KBM-7 (cell line): ENCODE data around the gene IFI30.

ENCODE experiments used
- DNase-seq: peaks from one replicate; pipeline ENCODE4 v3.0.0-alpha.2; 2015
- in situ Hi-C: fragments of 300-500 bp; cut with MboI; formaldehyde crosslinking; loops from 2 replicates; pipeline ENCODE4 v1.14.3; 2020; ENCODE audit warnings: low sequenced_read_pairs, low pct_unique_long_range_greater_than_20kb, mixed read lengths

Gene IFI30

DNA sequence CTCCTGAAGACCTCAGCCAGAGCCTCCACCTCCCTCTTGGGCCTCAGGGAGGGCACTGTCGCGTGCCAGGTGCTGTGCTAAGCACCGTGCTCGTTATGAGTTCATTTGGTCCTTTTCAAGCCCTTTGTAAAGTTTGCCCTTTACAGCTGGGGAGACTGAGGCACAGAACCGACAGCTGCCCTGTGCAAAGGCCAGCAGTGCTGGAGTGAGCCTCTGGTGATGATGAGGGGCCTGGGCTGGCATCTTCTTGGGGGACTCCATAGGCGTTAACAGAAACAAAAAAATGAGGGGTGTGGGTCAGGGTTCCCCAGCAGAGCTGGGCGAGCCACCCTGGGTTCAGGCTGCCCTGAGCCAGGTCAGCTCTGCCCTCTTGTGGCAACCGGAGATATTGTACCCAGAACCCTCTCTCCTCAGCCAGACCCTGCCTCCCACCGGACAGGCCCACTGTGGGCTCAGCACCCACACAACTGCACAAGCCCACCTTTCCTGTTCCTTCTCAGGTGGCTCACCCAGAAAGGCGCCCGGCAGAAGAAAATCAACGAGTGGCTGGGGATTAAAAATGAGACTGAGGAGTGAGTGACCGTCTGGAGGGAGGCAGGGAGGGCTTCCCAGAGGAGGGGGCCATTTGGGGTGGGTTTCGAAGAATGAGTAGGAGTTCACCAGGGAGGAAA is 5.5 kb upstream of the IFI30 start:
- peak; percentile 56 for DNase-seq
- in situ Hi-C loops, result no loop called here

DNA sequence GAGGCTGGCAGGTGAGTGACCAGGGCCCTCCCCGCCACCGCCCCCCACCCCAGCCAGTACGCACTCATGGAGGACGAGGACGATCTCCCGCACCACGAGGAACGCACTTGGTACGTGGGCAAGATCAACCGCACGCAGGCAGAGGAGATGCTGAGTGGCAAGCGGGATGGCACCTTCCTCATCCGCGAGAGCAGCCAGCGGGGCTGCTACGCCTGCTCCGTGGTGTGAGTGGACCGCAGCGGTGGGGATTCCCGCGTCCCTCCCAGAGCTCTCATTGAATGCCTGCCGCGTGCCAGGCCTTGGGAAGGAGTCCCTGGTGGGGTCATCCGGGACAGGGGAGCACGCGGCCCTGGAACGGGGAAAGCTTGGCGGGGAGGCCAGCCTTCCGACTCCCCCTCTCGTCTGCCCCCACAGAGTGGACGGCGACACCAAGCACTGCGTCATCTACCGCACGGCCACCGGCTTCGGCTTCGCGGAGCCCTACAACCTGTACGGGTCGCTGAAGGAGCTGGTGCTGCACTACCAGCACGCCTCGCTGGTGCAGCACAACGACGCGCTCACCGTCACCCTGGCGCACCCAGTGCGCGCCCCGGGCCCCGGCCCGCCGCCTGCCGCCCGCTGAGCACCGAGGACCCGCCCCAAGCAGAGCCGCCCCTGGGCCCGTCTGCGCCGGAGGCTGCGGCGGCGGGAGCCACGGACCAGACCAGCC is 4.8 kb upstream of the IFI30 start:
- in situ Hi-C loops, result no loop called here
- no peak for DNase-seq

DNA sequence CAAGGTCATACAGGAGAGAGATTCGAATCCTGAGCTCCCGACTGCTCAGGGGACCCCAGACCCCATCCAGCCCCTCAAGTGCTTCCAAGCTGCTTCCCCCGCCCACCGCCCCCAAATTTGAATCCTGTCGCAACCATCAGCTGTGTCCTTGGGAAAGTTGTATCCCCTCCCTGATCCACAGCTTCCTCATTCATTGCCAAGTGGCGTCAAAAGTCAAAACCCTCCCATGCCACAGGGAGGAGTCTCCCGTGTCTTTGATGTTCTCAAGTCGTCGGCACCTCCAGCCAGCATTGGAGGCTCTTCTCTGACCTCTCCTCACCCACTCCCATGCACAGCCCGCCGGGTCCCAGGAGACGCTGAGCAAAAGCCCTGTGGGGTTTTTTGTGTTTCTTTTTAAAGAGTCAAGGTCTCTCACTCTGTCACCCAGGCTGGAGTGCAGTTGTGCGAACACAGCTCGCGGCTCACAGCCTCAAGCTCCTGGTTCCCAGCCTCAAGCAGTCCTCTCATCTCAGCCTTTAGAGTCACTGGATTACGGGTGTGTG is 2.8 kb upstream of the IFI30 start:
- in situ Hi-C loops, result no loop called here
- DNase-seq, result peak; percentile 40

DNA sequence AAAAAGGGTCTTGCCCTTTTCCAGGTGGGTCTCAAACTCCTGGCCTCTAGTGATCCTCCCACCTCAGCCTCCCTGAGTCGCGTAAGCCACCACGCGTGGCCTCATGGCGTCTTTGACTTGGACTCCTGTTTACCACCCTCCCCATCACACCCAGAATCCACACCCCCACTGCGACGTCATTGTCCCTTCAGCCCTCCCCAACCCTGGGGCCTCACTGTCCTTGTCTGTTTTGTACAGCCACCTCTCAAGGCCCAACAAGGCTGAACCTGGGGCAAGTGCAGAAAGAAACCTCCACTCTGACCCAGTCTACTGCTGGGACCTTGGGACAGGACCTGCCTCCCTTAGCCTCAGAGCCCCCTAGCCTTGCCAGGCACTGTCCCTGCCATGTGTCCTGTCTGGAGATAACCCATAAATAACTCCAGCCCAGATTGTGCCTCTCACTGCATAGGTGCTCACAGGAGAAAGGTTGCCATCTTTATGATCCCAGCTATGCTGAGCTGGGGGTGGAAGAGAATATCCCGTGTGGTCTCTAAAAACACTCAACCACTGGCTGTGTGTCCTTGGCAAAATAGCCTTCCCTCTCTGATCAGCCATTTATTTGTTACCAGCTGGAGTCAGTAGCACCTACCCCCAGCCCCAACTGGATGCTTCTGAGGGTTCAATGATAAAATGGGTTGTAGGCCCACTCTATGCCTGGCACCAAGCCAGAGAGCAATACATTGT is 1.8 kb upstream of the IFI30 start:
- in situ Hi-C loops, result no loop called here
- no peak for DNase-seq

DNA sequence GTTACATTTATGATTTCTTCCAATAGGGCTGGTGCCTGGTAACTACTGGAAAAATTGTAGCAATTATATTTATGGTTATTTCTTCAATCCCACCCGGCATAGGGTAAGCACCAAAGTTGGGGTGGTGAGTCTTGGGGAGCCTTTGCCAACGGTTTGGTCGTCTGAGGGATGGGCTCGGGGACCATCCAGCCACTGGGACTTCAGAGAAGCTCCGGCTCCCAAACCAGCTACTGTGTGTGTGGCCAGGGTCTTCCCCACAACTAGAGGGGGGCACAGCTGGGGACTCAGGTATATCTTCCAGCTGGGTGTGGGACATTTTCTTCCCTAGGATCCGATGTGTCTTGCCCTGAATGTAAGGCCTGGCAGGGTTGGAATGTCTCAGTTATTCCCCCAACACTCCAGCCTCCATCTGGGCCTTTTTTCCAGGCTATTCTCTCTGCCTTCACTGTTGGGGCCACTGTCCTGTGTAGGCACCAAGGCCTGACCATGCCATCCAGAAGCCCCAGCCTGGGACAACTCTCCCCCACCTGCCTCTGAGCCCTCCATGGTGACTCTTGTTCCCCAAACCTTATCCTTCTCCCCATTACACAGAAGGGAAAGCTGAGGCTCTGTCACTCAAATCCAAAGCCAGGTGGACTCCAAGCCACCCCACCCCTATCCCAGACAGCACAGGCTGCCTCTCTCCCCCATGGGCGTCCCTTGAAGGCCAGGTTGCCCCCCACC is 1.1 kb upstream of the IFI30 start:
- in situ Hi-C loops, result no loop called here
- no peak for DNase-seq

DNA sequence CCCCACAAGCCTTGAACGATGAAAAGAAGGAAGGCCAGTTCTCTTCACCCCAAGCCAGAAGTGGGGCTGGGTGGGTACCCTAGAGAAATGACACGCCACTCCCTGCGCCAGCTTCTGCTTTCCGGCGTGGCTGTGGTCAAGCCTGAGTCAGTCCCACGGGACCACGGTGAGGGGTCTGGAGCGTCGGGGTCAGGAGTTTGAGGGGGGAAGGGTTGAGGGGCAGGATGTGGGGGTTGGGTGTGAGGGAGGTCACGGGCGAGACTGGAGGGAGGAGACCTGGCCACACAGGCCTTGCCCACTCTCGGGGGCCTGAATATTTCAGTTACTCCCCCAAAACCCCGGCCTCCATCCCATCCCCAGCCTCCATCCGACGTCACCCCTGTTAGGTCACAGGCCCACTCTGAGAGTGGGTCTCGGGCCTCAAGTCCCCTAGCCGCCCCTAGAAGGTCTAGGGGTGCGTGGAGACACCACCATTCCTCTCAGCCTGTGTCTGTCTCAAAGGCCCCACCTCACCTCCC is 500 bp upstream of the IFI30 start:
- no peak for DNase-seq
- in situ Hi-C loops, result no loop called here

DNA sequence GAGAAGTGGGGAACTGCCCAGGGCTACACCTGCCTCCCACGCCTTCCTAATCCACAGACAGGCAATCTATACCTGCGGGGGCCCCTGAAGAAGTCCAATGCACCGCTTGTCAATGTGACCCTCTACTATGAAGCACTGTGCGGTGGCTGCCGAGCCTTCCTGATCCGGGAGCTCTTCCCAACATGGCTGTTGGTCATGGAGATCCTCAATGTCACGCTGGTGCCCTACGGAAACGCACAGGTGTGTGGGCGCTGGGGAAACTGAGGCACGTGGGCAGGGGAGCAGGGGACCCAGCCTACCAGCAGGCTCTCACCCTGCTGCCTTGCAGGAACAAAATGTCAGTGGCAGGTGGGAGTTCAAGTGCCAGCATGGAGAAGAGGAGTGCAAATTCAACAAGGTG is 1.4 kb downstream of the IFI30 start:
- in situ Hi-C loops, result no loop called here
- DNase-seq, result no peak

DNA sequence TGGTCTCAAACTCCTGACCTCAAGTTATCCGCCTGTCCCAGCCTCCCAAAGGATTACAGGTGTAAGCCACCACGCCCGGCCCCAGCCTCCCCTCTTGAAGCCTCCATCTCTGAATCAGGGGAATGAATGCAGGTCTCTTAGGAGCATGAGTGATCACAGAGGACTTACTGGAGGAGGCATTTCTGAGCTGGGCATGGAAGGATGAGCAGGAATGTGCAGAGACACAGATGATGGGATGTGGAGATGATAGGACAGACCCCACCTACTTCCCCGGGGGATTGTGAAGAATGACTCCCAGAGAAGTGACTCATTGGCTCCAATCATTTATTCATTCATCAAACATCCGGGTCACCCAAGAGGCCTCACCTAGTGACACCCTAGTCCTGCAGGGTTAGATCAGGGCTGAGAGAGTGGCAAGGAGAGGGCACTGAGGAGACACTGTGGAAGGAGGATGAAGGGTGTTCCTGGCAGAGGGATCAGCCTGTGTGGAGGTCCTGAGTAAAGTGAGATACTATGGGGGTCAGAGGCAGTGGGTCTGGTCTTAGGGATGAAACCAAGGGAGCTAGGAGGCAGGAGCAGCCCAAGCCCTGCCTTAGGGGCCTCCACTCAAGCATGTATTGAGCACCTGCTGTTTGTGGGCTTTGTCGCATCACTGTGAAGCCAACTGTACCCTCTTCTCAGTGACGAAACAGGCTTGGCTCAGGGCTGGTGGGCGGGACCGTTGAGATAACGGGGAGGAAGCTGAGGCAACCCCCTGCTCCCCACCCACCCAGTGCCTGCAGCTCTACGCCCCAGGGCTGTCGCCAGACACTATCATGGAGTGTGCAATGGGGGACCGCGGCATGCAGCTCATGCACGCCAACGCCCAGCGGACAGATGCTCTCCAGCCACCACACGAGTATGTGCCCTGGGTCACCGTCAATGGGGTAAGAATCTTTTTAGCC is 3.0 kb downstream of the IFI30 start:
- no peak for DNase-seq
- in situ Hi-C loops, result no loop called here

DNA sequence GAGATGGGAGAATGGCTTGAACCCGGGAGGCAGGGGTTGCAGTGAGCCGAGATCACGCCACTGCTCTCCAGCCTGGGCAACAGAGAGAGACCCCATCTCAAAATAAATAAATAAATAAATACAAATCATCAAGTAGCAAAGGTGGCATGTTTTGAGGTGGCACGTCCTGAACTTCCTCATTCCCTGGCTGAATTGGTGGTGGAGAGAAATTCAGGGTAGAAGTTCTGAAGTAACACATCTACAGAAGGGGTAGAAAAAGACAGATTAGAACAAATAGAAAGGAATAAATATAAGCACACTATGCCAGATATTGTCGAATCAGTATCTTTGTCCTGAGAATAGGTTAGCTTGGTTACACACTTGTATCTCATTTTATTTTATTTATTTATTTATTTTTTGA is 6.3 kb downstream of the IFI30 start:
- in situ Hi-C loops, result no loop called here
- DNase-seq, result peak; percentile 28

DNA sequence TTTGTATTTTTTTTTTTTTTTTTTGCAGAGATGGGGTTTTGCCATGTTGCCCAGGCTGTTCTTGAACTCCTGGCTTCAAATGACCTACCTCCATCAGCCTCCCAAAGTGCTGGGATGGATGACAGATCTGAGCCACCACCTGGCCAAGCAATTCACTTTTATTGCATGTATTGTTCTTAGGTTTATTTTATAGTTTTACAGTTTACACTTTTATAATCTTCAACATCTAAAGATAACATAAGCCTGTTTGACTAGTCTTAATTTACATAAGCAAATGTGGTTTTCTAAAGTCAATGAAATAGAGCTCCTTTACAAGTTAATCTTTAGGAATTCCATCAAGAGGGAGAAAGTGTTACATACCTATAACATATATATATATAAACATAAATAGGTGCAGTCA is 9.9 kb downstream of the IFI30 start:
- in situ Hi-C loops, result no loop called here
- DNase-seq, result no peak

DNA sequence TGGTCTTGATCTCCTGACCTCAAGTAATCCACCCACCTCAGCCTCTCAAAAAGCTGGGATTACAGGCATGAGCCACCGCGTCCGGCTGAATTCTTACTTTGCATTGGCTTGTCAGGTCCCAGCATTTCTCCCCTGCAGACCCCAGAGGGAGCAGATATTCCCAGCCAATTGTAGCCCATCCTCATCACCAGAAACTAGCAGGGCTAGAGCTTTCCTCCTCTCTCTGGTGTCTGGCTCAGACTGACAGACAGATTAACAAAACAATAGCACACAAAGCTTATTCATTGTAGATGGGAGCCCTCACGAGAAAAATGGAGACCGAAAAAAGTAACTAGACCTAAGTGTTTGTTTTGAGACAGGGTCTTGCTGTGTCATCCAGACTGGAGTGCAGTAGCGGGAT is 11.9 kb downstream of the IFI30 start:
- in situ Hi-C loops, result no loop called here
- no peak for DNase-seq

DNA sequence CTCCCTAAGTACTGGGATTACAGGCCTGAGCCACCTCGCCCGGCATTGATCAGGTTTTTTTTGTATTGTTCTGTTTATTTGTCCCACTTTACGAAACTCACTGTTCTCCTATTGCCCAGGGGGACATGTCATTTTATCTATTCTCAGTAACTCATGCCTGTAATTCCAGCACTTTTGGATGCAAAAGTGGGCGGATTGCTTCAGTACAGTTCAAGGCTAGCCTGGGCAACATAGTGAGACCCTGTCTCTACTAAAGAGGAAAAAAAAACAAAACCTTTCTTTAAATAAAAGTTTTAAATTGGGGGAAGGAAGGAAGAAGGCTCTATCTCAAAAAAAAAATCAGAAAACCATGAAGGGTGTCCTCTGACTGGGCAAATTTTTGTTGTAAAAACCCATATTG is 16.7 kb downstream of the IFI30 start:
- in situ Hi-C loops, result no loop called here
- no peak for DNase-seq

DNA sequence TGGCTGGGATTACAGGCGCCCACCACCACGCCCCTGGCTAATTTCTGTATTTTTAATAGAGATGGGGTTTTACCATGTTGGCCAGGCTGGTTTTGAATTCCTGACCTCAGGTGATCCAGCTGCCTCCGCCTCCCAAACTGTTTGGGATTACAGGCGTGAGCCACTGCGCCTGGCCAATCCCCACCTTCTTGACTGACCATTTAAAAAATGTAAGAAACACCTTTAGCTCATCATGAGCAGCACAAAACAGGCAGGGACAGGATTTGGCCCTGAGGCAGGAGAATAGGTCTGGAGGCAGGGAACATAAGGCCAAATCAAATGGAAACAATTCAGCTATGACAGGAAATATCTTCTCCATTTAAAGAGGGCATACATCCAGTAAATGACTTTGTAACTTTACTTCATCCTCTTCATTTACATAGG is 18.0 kb downstream of the IFI30 start:
- DNase-seq, result no peak
- in situ Hi-C loops, result no loop called here

DNA sequence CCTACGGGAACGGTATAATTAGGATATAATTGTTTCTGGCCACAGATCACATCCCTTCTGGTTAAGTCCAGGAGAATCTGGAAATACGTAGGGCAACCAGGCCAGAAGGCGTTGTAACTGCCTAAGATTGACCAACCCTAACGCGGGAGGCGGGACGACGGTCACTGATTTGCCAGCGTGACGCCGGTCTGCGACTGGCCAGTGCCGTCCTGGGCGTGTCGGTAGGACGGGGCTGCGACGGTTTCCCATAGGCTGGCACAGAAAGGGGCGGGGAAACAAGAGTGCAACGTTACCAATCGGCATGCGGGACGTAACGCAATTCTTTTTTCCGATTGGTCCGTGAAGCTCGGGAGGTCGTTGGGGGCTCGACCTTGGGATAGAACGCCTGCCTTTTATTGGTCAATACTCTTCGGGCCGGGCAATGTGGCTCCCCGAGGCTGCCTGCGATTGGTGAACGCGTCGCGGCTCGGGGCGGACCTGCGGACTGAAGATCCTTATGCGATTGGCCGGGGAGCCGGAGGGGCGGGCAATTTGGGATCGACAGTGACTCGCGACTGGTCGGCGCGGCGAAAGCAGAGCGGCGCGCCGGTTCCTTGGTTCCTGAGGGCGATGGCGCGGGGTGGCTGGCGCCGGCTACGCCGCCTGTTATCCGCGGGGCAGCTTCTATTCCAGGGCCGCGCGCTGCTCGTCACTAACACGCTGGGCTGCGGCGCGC is 19.2 kb downstream of the IFI30 start, which contains the start of gene MPV17L2:
Gene MPV17L2 (plus strand): TSS at position 546 of the 715 bp plus-strand sequence. CDS start 64 bp downstream, at position 610.
- in situ Hi-C loops, result no loop called here
- peak; percentile 100 for DNase-seq

DNA sequence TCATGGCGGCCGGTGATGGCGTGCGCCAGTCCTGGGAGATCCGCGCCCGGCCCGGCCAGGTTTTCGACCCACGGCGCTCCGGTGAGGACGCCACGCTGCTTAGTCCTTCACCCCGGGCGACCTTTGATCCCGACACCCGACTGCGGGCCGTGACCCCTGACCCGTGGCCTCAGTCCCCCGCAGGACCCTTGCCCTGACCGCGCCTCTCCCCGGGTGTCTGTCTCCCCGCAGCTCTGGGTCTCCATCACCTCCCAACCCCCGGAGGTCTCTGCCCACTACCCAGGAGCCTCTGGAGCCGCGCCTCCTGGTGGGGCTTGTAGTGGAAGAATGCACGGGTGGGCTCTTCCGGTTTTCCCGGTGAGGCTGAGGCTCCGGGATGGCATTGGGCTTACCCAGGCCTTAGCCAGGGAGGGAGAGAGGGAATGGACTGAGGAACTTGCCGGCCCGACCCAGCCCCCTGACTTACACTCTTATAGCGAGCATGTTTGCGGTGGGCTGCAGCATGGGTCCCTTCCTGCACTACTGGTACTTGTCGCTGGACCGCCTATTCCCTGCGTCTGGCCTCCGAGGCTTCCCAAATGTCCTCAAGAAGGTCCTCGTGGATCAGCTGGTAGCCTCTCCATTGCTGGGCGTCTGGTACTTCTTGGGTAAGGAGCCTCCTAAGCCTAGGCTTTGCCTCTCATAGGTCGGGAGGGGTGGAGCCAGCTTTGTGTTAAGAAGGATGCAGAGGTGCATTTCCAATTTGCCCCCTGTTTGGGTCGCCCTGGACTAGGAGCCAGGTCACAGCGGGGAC is 20.0 kb downstream of the IFI30 start:
- in situ Hi-C loops, result no loop called here
- DNase-seq, result peak; percentile 23

DNA sequence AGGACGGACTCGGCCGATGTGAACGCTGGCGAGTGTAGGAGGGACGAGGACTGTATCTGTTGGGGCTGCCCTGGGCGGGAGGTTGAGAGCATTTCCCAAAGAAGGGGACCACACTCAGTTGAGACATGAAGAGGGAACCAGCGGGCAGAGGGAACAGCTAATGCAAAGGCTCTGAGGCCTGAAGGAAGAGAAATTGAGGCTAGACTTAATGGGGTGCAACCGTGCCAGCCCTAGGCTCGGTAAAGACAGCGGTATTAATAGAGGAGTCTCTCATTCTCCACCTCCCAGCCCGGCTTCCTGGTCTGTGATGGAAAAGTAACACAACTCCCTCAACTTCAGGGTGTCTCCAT is 20.5 kb downstream of the IFI30 start:
- no peak for DNase-seq
- in situ Hi-C loops, result no loop called here
